PC-9 (cell line): ENCODE results near the gene PAH. TPM values are rescaled to one million over a fixed set of nuclear protein-coding genes. Genes with fewer than 3 reads are reported as not detected.
"Not testable (repeated sequence)": the region's sequence is repeated elsewhere in the genome, so short reads cannot be mapped to it uniquely, and the experiment has no call there.

ENCODE experiments used
- BruUV-seq: library from RNA; stranded (reverse); fragments of 400-500 nt; replicated peaks from 2 replicates; lab custom pipeline; 2021; lab: Mats Ljungman, UMichigan
- CTCF ChIA-PET: fragments of 300-600 bp; sonication (Branson Sonifier 250); formaldehyde crosslinking; loops from one replicate; lab custom pipeline; 2022; ENCODE audit warnings: antibody characterized with exemption; lab: Charles Lee
- POLR2A ChIA-PET: fragments of 300-600 bp; sonication (Branson Sonifier 250); formaldehyde crosslinking; loops from one replicate; lab custom pipeline; 2022; ENCODE audit warnings: antibody characterized with exemption; ENCODE audit not compliant: unreplicated experiment; lab: Charles Lee
- DNase-seq, 2 experiments: peaks; one replicate each; pipeline versions ENCODE4 v3.0.0 to v3.0.0-alpha.2; 2015 to 2022; ENCODE audit warnings: mixed read lengths in 1 of 2
- H2AFZ ChIP-seq: fragments of 200-600 bp; sonication (generic); 2 replicates; pipeline ENCODE4 v1.8.1; 2017; ENCODE audit warnings: antibody characterized with exemption
- H3F3A ChIP-seq: fragments of 200-600 bp; sonication (generic); 2 replicates; pipeline ENCODE4 v1.8.1; 2017; ENCODE audit warnings: antibody characterized with exemption, mild to moderate bottlenecking, low read depth; ENCODE audit not compliant: insufficient read depth
- H3K27ac ChIP-seq: fragments of 200-600 bp; sonication (generic); 2 replicates; pipeline ENCODE4 v1.6.1; 2016; ENCODE audit warnings: mixed run types
- H3K27me3 ChIP-seq: fragments of 200-600 bp; sonication (generic); 2 replicates; pipeline ENCODE4 v1.6.1; 2016; ENCODE audit warnings: low read depth, mixed run types; ENCODE audit not compliant: insufficient read depth
- H3K36me3 ChIP-seq: fragments of 200-600 bp; sonication (generic); 2 replicates; pipeline ENCODE4 v1.6.1; 2016; ENCODE audit warnings: low read depth, mixed run types
- H3K4me1 ChIP-seq: fragments of 200-600 bp; sonication (generic); replicated peaks from 2 replicates; pipeline ENCODE4 v1.6.1; 2016; ENCODE audit warnings: mixed run types; ENCODE audit not compliant: insufficient read depth
- H3K4me2 ChIP-seq: fragments of 200-600 bp; sonication (generic); 2 replicates; pipeline ENCODE4 v1.6.1; 2017; ENCODE audit warnings: mixed run types
- H3K4me3 ChIP-seq: fragments of 200-600 bp; sonication (generic); 2 replicates; pipeline ENCODE4 v1.6.1; 2016; ENCODE audit warnings: mixed run types
- H3K79me2 ChIP-seq: fragments of 200-600 bp; sonication (generic); 2 replicates; pipeline ENCODE4 v1.6.1; 2017; ENCODE audit warnings: low read depth, mixed run types
- H3K9me2 ChIP-seq: fragments of 200-600 bp; sonication (generic); 2 replicates; pipeline ENCODE4 v1.8.1; 2017; ENCODE audit warnings: mild to moderate bottlenecking; ENCODE audit not compliant: insufficient read depth
- H3K9me3 ChIP-seq: fragments of 200-600 bp; sonication (generic); 2 replicates; pipeline ENCODE4 v1.8.1; 2016; ENCODE audit warnings: low read depth; ENCODE audit not compliant: insufficient read depth
- H4K20me1 ChIP-seq: fragments of 200-600 bp; sonication (generic); 2 replicates; pipeline ENCODE4 v1.8.1; 2017; ENCODE audit not compliant: insufficient read depth
- EZH2 ChIP-seq: fragments of 200-600 bp; sonication (generic); IDR thresholded peaks from 2 replicates; pipeline ENCODE4 v1.8.0; 2017; ENCODE audit warnings: antibody characterized with exemption, low read depth
- intact Hi-C: fragments of 100-400 bp; cut with micrococcal nuclease; formaldehyde crosslinking; loops from one replicate; pipeline ENCODE4 v1.10.0; 2022; ENCODE audit not compliant: unreplicated experiment
- total RNA-seq: library from RNA; stranded (reverse); gene quantifications from 2 replicates; pipeline ENCODE4 v1.2.3, GENCODE V29; 2021
- TF ChIP-seq, protein P1 (sequence below): fragments of 200-600 bp; sonication (generic); conservative IDR thresholded peaks from 2 replicates; pipeline ENCODE4 v1.6.1; 2017; ENCODE audit warnings: mixed run types, antibody characterized with exemption, mild to moderate bottlenecking, moderate library complexity

The PAH gene
- total RNA-seq, 1 experiment from 2014 or later = not detected

DNA sequence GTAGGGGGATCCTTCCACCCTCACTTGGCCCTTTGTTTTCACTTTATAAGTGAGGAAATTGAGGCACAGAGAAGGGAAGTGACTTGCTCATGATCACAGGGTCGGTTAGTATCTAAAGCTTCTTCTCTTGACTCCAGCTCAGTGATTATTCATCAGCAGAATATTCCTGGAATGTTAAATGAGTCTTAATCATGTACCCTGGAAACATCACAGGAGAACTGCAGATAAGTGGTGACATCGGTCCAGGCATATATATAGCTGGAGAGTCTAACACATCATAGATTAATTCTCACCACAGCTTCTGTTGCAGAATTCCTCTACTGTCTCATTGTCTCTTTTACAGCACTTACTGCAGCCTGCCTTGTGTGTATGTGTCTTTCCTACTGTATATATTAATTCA, 69.9 kb downstream of the PAH start:
- Histone ChIP-seq H3K27me3 (no peaks in the 10 kb centered on the region), H3K36me3 (no peaks in the 10 kb centered on the region), H3K4me3 (no peak overlapping the region), H2AFZ (no peak overlapping the region), H3K27ac (no peak overlapping the region), H3K79me2 (no peaks in the 10 kb centered on the region), H3K4me1 (no peaks in the 10 kb centered on the region), H3K9me3 (no peaks in the 10 kb centered on the region), H3K4me2 (no peak overlapping the region), H3F3A (no peaks in the 10 kb centered on the region), H4K20me1 (no peaks in the 10 kb centered on the region; the same call in 1 of the 2 replicates), H3K9me2 (no peaks in the 10 kb centered on the region; the same call in 1 of the 2 replicates)
- BruUV-seq = no TSS peak
- intact Hi-C loops = no loop called here
- ChIA-PET CTCF (no interaction called here), POLR2A (no interaction called here)
- DNase-seq = no peak
- no peak for TF ChIP-seq EZH2
- TF ChIP-seq, protein P1, sequence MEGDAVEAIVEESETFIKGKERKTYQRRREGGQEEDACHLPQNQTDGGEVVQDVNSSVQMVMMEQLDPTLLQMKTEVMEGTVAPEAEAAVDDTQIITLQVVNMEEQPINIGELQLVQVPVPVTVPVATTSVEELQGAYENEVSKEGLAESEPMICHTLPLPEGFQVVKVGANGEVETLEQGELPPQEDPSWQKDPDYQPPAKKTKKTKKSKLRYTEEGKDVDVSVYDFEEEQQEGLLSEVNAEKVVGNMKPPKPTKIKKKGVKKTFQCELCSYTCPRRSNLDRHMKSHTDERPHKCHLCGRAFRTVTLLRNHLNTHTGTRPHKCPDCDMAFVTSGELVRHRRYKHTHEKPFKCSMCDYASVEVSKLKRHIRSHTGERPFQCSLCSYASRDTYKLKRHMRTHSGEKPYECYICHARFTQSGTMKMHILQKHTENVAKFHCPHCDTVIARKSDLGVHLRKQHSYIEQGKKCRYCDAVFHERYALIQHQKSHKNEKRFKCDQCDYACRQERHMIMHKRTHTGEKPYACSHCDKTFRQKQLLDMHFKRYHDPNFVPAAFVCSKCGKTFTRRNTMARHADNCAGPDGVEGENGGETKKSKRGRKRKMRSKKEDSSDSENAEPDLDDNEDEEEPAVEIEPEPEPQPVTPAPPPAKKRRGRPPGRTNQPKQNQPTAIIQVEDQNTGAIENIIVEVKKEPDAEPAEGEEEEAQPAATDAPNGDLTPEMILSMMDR = no peak

DNA sequence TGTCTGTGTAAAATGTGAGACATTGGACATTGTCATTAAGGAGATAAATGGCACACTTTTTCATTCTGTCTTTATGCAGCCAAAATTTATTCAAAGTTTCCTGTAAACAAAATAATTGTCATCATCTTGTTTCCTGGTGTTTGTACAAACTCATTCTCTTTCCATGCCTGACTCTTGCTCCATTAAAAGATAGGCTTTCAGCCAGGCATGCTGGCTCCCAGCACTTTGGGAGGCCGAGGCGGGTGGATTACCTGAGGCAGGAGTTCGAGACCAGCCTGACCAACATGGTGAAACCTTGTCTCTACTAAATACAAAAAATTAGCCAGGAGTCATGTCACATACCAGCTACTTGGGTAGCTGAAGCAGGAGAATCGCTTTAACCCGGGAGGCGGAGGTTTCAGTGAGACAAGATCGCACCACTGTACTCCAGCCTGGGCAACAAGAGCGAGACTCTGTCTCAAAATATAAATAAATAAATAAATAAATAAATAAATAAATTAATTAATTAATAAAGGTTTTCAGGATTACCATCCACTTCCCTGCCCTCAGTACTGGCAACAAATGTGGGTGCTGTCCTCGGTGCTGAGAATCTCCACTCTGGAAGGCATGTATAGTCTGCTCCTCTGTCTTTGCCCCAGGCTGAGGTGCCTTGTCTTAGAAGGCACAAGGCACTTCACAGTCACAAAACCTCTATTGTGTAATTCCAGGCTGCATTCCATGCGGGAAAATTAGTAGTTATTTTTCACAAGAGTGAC, 83.2 kb downstream of the PAH start:
- TF ChIP-seq EZH2 = no peak
- TF ChIP-seq, protein P1 = no peak
- Histone ChIP-seq H3K27me3 (no peaks in the 10 kb centered on the region), H3K9me3 (no peaks in the 10 kb centered on the region), H3K79me2 (no peaks in the 10 kb centered on the region), H3K4me3 (no peak overlapping the region), H3K27ac (no peak overlapping the region), H2AFZ (no peak overlapping the region), H3K36me3 (no peaks in the 10 kb centered on the region), H3F3A (no peaks in the 10 kb centered on the region), H4K20me1 (no peaks in the 10 kb centered on the region), H3K9me2 (no peaks in the 10 kb centered on the region), H3K4me2 (no peak overlapping the region), H3K4me1 (no peaks in the 10 kb centered on the region)
- CTCF ChIA-PET = no interaction called here
- POLR2A ChIA-PET = no interaction called here
- BruUV-seq = no TSS peak
- intact Hi-C loops = no loop called here
- DNase-seq = no peak

DNA sequence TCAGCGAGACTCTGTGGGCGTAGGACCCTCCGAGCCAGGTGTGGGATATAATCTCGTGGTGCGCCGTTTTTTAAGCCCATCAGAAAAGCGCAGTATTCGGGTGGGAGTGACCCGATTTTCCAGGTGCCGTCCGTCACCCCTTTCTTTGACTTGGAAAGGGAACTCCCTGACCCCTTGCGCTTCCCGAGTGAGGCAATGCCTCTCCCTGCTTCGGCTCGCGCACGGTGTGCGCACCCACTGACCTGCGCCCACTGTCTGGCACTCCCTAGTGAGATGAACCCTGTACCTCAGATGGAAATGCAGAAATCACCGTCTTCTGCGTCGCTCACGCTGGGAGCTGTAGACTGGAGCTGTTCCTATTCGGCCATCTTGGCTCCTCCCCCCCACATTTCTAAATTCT, 84.2 kb downstream of the PAH start:
- H3F3A ChIP-seq, H3K9me3 ChIP-seq, H3K79me2 ChIP-seq, H3K4me3 ChIP-seq, H3K4me2 ChIP-seq, intact Hi-C loops, H3K4me1 ChIP-seq, H2AFZ ChIP-seq, H3K27me3 ChIP-seq, DNase-seq, H3K9me2 ChIP-seq, H3K36me3 ChIP-seq, POLR2A ChIA-PET, CTCF ChIA-PET, H4K20me1 ChIP-seq, BruUV-seq, H3K27ac ChIP-seq: not testable (repeated sequence)
